ENCODE results near the gene KDELR3. TPM values are rescaled to one million over a fixed set of nuclear protein-coding genes. Genes with fewer than 3 reads are reported as not detected.

Gene KDELR3
- total RNA-seq, 1 experiment from 2014 or later: 61.9 TPM

DNA sequence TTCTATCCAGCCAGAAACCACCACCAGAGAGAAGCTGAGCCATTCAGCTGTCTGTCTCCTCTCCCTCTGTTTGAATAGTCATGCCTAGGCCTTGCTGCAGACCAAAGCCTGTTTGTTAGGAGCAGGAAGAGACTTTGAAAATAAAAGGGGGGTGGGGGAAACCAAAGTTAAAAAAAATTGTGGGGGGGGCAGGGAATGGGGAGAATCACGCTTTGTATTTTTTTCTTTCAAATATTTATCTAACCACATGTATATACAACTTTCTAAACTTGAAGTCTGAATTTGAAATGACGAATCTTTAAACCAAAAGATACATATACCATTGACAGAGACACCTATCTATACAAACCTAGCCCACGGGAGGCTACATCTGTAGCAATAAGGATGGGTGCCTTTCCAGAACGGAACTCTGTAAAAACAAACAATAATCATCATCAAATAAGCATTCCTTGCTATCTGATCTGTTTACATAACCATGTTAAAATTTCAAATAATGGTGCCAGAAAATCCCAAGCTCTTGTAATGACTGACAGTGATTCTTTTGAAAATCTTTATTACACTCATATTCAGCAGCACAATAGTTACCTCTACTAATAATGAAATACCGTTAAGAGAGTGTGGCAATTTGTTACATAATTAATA is 23.9 kb downstream of the KDELR3 start:
- in situ Hi-C loops (cut with HindIII; ENCODE audit: low pct_unique_long_range_greater_than_20kb, low sequenced_read_pairs): no loop called here
- no peak for DNase-seq (ENCODE audit: low read depth, low spot score)

DNA sequence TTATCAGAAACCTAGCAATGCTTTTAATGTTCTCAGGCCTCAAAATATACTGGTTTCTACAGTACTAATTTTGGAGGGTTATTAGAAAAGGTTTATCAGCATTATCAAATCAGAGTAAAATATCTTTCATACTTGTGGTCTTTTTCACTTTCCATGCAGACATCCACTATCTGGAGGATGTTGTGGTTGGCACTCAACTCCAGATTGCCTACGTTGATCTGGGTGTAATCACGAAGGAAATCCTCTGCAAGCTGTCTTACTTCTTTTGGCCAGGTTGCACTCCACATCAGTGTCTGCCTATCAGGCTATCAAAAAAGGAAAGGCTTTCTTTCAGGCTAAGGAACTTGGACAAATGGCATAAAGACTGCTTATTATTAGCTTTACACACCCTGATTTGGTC is 26.6 kb downstream of the KDELR3 start:
- in situ Hi-C loops (cut with HindIII; ENCODE audit: low pct_unique_long_range_greater_than_20kb, low sequenced_read_pairs): no loop called here
- DNase-seq (ENCODE audit: low read depth, low spot score): no peak

DNA sequence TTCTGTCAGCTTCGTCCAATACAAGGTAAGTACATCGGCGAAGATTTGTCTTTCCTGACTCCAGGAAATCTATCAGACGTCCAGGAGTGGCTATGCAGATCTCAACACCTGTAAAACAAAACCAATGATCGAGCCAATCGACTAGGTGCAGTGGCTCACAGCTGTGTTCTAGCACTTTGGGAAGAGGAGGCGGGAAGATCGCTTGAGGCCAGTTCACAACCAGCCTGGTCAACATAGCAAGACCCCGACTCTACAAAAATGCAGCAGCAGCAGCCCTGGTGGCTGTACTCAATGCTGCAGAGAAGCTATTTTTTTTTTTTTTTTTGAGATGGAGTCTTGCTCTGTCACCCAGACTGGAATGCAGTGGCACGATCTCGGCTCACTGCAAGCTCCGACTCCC is 27.0 kb downstream of the KDELR3 start:
- no peak for DNase-seq (ENCODE audit: low read depth, low spot score)
- in situ Hi-C loops (cut with HindIII; ENCODE audit: low pct_unique_long_range_greater_than_20kb, low sequenced_read_pairs): no loop called here

DNA sequence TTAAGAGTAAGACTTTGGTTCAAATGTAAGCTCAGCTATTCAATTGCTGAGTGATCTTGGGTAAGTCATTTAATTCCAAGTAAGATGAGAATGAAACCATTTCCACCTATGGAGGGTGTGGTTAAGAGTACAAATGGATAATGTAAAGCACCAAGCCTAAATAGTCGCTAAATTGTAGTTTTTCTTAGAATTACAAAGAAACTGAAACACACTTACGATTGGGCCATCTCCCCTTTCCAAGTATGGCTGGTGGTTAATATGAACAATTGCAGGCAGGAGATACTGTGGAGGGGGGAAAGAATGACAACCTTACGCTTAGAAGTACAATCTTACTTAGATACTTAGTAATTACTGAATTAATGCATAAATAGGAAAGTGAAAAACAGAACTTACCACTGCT is 30.0 kb downstream of the KDELR3 start:
- no peak for DNase-seq (ENCODE audit: low read depth, low spot score)
- in situ Hi-C loops (cut with HindIII; ENCODE audit: low pct_unique_long_range_greater_than_20kb, low sequenced_read_pairs): no loop called here

DNA sequence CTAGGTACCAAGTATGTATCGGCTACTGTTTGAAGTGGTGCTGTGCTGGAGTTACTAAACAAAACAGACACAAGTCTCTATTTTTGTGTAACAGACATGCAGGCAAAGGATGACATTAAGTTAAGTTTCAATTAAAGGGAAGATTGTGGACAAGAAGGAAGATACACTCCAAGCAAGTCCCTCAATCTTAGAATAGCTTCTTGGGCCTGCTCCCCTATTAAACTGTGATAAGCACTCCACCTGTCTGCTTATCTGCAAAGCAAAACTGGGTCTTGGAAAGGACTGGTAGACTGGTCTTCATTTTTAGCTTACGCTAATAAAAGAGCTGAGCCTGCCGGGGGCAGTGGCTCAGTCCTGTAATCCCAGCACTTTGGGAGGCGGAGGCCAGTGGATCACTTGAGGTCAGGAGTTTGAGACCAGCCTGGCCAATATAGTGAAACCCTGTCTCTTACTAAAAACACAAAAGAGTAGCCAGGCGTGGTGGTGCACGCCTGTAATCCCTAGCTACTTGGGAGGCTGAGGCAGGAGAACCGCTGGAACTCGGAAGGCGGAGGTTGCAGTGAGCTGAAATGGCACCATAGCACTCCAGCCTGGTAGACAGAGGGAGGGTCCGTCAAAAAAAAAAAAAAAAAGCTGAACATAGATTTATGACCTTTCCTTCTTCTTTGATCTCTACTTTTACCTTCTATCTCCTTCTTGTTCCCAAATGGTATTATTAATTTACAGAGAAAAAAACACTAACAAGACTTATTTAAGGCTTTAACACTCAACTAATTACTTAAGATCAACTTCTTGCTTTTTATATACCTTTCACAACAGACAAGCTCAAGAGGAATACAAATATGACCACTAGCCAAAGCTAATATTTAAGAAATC is 34.1 kb downstream of the KDELR3 start:
- in situ Hi-C loops (cut with HindIII; ENCODE audit: low pct_unique_long_range_greater_than_20kb, low sequenced_read_pairs): no loop called here
- no peak for DNase-seq (ENCODE audit: low read depth, low spot score)

DNA sequence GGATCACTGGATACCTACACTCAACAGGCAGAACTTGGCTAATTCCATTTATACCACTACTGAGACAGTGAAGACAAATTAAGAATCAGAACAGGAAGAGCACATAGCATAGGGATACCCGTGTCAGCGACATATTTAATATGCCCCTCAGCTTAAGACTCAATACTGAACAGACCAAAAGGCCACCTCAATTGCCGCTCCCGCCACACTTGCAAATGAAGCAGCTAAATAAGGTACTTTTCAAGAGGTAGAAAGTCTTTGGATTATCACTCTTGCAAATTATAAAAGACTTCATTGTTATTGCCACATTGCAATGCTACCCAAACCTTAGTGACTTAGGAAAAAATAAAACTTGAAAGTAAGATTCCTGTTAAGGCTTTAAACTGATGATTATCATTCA is 35.1 kb downstream of the KDELR3 start:
- no peak for DNase-seq (ENCODE audit: low read depth, low spot score)
- in situ Hi-C loops (cut with HindIII; ENCODE audit: low pct_unique_long_range_greater_than_20kb, low sequenced_read_pairs): no loop called here

DNA sequence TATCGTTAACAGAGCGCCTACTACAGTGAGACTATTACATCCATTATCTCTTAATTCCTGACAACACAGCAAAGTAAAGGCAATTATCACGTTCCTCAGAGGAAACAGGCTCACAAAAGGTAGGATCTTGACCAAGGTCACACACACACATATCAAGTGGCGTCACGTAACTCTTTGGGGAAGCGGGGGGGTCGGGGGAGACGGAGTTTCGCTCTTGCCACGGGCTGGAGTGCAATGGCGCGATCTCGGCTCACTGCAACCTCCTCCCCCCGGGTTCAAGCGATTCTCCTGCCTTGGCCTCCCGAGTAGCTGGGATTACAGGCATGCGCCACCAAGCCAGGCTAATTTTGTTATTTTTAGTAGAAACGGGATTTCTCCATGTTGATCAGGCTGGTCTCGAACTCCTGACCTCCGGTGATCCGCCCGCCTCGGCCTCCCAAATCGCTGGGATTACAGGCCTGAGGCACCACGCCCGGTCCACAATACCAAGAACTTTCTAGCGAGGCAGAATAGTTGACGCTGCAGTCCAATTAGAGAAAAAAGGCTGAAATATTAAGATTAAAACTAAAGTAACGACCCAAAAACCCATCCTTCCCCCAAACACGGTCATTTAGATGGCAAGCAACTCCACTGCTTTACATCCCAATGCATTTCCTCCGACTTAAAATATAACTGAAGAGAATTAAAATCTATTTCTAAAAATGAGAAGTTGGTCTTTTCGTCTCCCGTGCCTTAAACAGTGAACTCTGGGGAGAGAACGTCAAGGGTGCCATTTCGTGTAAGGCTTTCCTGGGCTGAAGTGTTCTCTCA is 37.0 kb downstream of the KDELR3 start:
- in situ Hi-C loops (cut with HindIII; ENCODE audit: low pct_unique_long_range_greater_than_20kb, low sequenced_read_pairs): no loop called here

DNA sequence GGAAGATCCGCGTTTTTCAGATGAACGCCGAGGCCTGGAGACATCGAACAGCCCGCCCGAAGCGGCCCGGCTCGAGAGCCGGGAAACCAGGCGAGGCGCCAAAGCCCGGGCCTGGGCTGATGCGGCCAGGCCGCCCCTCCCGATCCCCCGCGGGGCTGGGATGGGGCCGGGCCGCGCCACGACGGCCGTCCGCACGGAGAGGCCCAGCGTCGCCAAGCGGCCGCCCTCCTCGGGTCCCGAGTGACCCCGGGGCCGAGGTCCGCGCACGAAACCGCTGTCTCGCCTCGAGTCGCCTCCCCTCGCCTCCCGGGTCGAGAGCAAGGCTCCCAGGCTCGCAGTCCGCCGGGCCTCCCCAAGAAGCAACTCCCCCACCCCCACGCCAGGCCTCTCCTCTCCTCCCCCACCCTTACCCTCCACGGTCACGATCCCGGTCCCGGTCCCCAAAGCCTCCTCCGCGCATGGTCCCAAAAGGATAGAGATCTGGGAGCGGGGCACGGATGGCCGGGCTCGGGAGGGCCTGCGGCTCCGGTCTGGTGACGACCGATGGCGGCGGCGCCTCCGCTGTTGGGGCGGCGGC is 37.7 kb downstream of the KDELR3 start:
- in situ Hi-C loops (cut with HindIII; ENCODE audit: low pct_unique_long_range_greater_than_20kb, low sequenced_read_pairs): no loop called here
- DNase-seq (ENCODE audit: low read depth, low spot score): peak; percentile 46

More for the DNA sequence above, 37.0 kb downstream of the KDELR3 start:
- peak; percentile 47 for DNase-seq (ENCODE audit: low read depth, low spot score)

DNA sequence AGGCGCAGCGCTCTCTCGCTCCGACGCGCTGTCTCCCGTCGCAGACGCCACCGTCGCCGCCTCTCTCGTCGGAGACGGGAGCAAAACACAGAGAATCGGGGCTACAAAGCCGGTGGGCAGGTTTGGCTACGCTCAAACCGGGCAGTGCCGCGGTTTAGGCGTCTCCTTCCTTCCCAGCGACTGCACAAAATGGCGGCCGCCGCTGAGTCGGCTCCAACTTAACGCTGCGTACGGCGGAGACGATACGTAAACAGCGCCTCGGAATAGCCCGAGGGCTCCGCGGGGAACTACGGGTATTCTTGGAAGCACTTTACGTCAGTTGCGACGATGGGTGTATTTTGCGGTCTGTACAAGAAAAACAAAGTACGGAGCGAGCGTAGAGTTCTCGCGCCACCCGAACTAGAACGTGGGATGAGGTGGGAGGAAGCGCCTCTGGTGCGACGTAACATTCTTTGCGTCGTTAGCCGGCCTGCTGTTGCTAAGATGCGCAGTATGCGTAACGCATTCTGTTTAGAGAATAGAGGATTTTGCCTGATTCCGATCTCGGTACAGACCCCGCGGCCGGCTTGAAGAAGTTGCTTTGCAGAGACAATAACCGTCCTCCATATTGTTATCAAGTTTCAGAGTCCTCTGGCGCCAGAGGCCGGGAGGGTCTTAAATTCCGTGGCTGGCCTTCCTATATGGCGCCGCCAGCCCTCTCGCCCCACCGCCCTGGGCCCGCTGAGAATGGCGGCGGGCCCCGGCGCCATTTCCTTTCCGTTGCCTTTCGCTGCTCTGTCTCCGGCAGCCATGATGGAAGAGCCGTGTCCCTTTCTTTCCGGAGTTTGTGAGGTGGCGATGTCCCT is 38.4 kb downstream of the KDELR3 start, which contains the start of gene DDX17:
TSS of gene DDX17 (minus strand) at position 194 of the 845 bp plus-strand sequence.
- in situ Hi-C loops (cut with HindIII; ENCODE audit: low pct_unique_long_range_greater_than_20kb, low sequenced_read_pairs): no loop called here

DNA sequence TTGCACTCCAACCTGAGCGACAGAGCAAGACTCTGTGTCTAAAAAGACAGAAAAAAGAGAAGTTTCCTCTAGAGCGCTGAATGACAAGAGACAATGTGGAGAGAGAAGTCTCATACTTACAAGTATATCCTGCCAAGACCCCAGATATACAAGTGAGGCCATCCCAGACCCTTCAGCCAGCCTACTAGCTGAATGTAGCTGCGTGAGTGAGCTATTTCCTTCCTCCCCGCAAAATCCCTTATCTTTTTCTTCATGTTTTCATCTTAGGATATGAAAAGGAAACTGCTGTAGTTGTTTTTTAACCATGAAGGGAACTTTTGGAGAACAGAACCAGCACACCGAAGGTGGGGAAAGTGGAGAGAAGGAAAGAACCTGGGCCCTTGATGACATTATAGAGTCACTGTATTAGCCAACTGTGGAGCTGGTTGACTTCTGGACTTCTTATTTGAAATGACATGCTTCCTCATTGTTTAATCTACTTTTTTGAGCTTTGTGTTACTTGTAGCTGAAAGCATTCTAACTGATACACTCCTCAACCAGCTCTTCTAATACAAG is 42.6 kb downstream of the KDELR3 start:
- in situ Hi-C loops (cut with HindIII; ENCODE audit: low pct_unique_long_range_greater_than_20kb, low sequenced_read_pairs): no loop called here

More for the DNA sequence above, 38.4 kb downstream of the KDELR3 start, which contains the start of gene DDX17:
- peak; percentile 97 for DNase-seq (ENCODE audit: low read depth, low spot score)

DNA sequence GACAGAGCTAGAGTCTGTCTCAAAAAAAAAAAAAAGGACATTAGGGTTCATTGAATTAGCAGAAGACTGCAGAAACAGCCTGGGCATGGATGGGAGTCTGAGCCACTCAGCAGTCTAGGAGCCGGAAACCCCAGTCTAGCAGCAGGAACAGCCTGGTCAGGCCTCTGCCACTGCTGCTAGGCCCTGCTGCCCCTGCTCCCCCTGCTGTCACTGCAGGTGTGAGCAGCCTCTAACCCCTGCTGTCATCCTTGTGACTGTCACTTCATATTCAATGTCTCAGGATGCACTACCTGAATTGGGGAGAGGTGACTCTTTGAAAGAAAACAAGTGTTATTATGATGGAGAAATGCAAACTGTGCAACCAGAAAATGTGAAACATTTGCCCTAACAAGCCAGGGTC is 45.2 kb downstream of the KDELR3 start:
- in situ Hi-C loops (cut with HindIII; ENCODE audit: low pct_unique_long_range_greater_than_20kb, low sequenced_read_pairs): no loop called here
- DNase-seq (ENCODE audit: low read depth, low spot score): no peak

More for the DNA sequence above, 42.6 kb downstream of the KDELR3 start:
- DNase-seq (ENCODE audit: low read depth, low spot score): no peak

DNA sequence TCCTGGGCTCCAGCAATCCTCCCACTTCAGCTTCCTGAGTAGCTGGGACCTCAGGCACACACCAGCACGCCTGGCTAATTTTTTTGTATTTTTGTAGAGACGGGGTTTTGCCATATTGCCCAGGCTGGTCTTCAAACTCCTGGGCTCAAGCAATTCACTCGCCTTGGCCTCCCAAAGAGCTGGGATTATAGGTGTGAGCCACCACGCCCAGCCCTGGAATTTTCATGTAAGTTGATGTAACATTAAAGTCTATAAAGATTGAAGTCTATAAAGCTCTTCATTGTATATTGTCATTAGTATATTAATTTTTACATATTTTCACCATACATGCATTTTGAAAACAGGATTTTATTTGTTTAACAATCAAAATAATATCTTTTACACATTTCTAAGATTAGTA is 50.7 kb downstream of the KDELR3 start:
- in situ Hi-C loops (cut with HindIII; ENCODE audit: low pct_unique_long_range_greater_than_20kb, low sequenced_read_pairs): no loop called here
- DNase-seq (ENCODE audit: low read depth, low spot score): no peak

DNA sequence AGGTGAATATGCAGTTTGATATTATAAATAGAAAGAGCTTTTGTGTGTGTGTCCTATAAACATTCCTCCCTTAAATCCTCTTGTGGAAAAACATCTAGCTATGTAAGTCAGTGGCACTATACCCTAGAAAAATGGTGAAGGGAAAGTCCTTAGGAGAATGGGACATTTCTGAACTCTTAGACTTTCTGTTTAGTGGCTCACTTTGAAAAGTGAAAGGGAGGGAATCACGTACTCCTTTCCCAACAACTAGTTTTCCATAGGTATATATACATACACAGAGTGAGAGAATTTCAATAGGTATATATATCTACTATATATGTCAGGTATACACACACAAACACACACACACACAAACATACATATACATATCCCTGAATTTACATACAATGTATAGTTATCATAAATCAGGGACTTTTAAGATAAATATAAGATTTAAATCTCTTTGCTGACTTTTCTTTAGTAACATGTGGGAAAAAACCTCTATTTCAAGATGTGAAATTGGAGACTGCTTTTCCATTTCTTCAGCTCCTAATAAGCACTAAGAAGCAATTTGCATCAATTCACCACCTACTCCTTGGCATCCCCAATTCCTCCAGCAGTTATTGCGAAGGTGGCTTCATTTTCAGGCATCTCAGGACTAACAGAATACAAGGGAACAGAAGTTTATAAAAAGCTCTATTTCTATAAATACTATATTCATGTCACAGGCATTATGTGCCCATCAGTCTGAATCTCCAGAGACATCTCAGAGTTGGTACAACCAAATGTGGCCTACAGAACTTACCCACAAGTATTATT is 51.8 kb downstream of the KDELR3 start:
- in situ Hi-C loops (cut with HindIII; ENCODE audit: low pct_unique_long_range_greater_than_20kb, low sequenced_read_pairs): no loop called here
- DNase-seq (ENCODE audit: low read depth, low spot score): no peak

DNA sequence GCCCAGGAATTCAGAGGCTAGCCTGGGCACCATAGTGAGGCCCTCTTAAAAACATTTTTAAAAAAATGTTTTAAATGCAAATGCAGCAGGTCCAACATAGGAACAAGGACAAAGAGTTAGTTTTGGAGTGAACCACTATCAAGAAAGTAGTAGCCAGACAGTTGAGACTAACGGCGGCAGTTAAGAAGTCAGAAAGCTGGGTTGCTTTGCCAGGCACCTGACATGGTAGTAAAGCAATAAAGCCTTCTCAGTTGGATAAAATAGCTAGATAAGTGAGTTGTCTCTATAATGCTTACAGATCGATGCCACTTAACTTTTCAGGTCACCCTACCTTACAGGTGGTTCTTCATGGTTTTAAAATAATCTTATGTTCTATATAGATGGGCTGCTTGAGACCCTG is 55.1 kb downstream of the KDELR3 start:
- in situ Hi-C loops (cut with HindIII; ENCODE audit: low pct_unique_long_range_greater_than_20kb, low sequenced_read_pairs): no loop called here

DNA sequence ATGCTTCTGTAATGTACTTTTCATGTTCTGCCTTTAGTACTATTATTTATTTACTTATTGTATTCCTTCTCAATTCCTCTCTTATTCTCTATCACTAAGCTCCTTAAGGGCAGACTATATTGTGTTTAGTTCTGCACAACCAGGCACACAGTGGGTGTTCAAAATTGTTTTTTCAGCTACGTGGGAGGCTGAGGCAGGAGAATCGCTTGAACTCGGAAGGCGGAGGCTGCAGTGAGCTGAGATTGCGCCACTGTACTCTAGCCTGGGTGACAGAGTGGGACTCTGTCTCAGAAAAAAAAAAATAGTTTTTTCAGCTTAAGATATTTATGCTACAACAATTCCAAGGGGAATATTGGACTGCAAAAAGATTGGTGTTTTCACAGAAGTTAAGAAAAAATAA is 55.6 kb downstream of the KDELR3 start:
- DNase-seq (ENCODE audit: low read depth, low spot score): no peak
- in situ Hi-C loops (cut with HindIII; ENCODE audit: low pct_unique_long_range_greater_than_20kb, low sequenced_read_pairs): no loop called here

More for the DNA sequence above, 55.1 kb downstream of the KDELR3 start:
- DNase-seq (ENCODE audit: low read depth, low spot score): no peak

DNA sequence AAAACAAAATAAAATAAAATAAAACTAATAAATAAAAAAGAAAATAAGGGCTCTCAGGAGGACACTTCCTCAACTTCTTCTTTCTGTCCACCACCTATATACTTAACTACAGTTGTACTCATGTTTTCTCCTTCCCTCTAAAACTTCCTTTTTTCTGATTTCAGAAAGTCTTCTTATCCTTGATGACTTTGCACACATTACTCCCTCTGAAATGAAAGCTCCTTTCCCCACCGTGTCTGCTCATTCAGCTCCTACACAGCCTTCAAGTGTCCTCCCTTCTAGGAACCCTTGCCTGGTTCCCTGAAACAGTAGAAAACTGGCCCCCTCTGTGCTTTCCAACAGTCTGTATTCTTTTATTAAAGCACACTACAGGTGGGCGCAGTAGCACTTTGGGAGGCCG is 56.5 kb downstream of the KDELR3 start:
- in situ Hi-C loops (cut with HindIII; ENCODE audit: low pct_unique_long_range_greater_than_20kb, low sequenced_read_pairs): no loop called here
- DNase-seq (ENCODE audit: low read depth, low spot score): no peak

All from SK-MEL-5 (cell line).